SK-N-SH (cell line): ENCODE measurements around the gene PLAC1.

Experiments
- EP300 ChIP-seq, 2 experiments: IDR thresholded peaks; 2 replicates each; pipeline versions ENCODE4 v1.4.0 to v1.6.1; 2012; ENCODE audit warnings: borderline replicate concordance in 1 of 2, low read depth in 1 of 2, low read length in 1 of 2
- GABPA ChIP-seq: IDR thresholded peaks from 2 replicates; pipeline ENCODE4 v1.4.0; 2012; ENCODE audit warnings: low read depth, mild to moderate bottlenecking
- POLR2AphosphoS5 ChIP-seq: IDR thresholded peaks from 2 replicates; pipeline ENCODE4 v1.6.1; 2012; ENCODE audit warnings: low read depth, low read length
- RCOR1 ChIP-seq: fragments of 150-350 bp; IDR thresholded peaks from 2 replicates; pipeline ENCODE4 v1.6.1; 2017; ENCODE audit warnings: antibody characterized with exemption, low read length
- SIN3A ChIP-seq: IDR thresholded peaks from 2 replicates; pipeline ENCODE4 v1.6.1; 2012; ENCODE audit warnings: low read depth, mild to moderate bottlenecking, low read length, moderate library complexity, borderline replicate concordance
- SMC3 ChIP-seq: IDR thresholded peaks from 2 replicates; pipeline ENCODE4 v1.6.1; 2012; ENCODE audit warnings: low read depth, low read length, improper control_type of control experiment
- TF ChIP-seq, protein P1 (sequence below): fragments of 200-600 bp; sonication (generic); IDR thresholded peaks from 2 replicates; pipeline ENCODE4 v1.6.1; 2017; ENCODE audit warnings: antibody characterized with exemption, mild to moderate bottlenecking, moderate library complexity
- TF ChIP-seq, protein P2 (sequence below): IDR thresholded peaks from 2 replicates; pipeline ENCODE4 v1.6.1; 2012; ENCODE audit warnings: mild to moderate bottlenecking, low read depth, low read length, moderate library complexity
- TF ChIP-seq, protein P3 (sequence below): IDR thresholded peaks from 2 replicates; pipeline ENCODE4 v1.4.0; 2012; ENCODE audit warnings: low read depth

DNA sequence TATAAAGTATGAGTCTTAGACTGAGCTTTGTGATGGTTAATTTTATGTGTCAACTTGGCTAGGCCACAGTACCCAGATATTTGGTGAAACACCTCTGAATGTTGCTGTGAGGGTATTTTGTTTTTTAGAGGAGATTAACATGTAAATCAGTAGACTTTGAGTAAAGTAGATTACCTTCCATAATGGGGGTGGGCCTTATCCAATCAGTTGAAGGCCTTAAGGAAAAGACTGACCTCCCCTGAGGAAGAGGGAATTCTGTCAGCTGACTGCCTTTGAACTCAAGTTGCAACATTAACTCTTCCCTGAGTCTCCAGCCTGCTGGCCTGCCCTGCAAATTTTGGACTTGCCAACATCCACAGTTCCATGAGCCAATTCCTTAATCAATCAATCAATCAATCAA, 66.0 kb downstream of the PLAC1 start:
- TF ChIP-seq, protein P1, sequence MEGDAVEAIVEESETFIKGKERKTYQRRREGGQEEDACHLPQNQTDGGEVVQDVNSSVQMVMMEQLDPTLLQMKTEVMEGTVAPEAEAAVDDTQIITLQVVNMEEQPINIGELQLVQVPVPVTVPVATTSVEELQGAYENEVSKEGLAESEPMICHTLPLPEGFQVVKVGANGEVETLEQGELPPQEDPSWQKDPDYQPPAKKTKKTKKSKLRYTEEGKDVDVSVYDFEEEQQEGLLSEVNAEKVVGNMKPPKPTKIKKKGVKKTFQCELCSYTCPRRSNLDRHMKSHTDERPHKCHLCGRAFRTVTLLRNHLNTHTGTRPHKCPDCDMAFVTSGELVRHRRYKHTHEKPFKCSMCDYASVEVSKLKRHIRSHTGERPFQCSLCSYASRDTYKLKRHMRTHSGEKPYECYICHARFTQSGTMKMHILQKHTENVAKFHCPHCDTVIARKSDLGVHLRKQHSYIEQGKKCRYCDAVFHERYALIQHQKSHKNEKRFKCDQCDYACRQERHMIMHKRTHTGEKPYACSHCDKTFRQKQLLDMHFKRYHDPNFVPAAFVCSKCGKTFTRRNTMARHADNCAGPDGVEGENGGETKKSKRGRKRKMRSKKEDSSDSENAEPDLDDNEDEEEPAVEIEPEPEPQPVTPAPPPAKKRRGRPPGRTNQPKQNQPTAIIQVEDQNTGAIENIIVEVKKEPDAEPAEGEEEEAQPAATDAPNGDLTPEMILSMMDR = no peak
- TF ChIP-seq, protein P2, sequence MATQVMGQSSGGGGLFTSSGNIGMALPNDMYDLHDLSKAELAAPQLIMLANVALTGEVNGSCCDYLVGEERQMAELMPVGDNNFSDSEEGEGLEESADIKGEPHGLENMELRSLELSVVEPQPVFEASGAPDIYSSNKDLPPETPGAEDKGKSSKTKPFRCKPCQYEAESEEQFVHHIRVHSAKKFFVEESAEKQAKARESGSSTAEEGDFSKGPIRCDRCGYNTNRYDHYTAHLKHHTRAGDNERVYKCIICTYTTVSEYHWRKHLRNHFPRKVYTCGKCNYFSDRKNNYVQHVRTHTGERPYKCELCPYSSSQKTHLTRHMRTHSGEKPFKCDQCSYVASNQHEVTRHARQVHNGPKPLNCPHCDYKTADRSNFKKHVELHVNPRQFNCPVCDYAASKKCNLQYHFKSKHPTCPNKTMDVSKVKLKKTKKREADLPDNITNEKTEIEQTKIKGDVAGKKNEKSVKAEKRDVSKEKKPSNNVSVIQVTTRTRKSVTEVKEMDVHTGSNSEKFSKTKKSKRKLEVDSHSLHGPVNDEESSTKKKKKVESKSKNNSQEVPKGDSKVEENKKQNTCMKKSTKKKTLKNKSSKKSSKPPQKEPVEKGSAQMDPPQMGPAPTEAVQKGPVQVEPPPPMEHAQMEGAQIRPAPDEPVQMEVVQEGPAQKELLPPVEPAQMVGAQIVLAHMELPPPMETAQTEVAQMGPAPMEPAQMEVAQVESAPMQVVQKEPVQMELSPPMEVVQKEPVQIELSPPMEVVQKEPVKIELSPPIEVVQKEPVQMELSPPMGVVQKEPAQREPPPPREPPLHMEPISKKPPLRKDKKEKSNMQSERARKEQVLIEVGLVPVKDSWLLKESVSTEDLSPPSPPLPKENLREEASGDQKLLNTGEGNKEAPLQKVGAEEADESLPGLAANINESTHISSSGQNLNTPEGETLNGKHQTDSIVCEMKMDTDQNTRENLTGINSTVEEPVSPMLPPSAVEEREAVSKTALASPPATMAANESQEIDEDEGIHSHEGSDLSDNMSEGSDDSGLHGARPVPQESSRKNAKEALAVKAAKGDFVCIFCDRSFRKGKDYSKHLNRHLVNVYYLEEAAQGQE = no peak
- TF ChIP-seq RCOR1 (no peak), SMC3 (no peak), GABPA (no peak), SIN3A (no peak), POLR2AphosphoS5 (no peak), EP300 (IDR thresholded peaks at IDR 0.05; ENCODE audit: borderline replicate concordance in 1 of 2, low read depth in 1 of 2, low read length in 1 of 2) (no peak)
- TF ChIP-seq, protein P3, sequence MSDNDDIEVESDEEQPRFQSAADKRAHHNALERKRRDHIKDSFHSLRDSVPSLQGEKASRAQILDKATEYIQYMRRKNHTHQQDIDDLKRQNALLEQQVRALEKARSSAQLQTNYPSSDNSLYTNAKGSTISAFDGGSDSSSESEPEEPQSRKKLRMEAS = no peak
